Occipital lobe (tissue), 2 donors: ENCODE measurements around the gene FBLN2. TPM values are rescaled to one million over a fixed set of nuclear protein-coding genes. Genes with fewer than 3 reads are reported as not detected.

Experiments
- DNase-seq: peaks from one replicate; lab custom pipeline; 2025; lab: John Stamatoyannopoulos, UW
- total RNA-seq: library from RNA; depleted of rRNA; stranded (reverse); fragments of >200 nt; gene quantifications from one replicate; pipeline ENCODE4 v1.2.3, GENCODE V29; 2014

Gene FBLN2
- total RNA-seq, 1 donor from 2014 or later: 9.4 TPM

- DNase-seq: no peak
These were observed 16.9 kb downstream of the FBLN2 start for GRCh38 chr3:13565581-13566452.

GRCh38 chr3:13566453-13566748 lies 17.5 kb downstream of the FBLN2 start:
- no peak for DNase-seq

- DNase-seq: no peak
These were observed 17.9 kb downstream of the FBLN2 start for GRCh38 chr3:13566769-13567310.

DNA sequence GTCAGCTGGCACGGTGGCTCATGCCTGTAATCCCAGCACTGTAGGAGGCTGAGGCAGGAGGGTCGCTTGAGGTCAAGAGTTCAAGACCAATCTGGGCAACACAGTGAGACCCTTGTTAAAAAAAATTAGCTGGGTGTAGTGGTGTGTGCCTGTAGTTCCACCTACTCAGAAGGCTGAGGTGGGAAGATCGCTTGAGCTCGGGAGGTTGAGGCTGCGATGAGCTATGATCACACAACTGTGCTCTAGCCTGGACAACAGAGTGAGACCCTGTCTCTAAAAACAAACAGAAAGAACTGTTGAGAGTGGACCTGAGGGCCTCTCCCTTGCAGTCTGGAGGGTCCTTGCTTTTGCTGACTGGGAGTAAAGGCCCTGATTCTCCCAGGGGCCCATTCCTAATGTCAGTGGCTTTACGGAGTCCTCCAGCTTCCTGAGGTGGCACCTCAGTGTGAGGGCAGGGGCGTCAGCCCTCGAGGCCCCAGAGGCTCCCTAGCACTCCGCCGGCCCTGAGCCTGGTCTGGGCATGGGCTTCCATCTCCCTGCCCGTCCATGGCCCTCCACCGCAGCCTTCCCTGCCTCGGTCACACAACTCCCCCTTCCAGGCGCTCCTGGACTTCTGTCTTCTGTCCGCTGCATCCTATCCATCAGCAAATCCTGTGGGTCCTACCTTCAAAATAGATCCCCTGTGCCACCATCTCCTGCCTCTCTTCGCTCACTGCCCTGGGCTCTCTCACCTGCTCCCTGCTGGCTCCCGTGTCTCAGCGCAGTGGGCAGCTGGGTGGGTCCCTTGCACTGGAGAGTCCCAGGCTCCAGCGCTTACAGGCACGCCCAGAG lies 19.0 kb downstream of the FBLN2 start:
- DNase-seq: no peak

GRCh38 chr3:13568515-13569028 lies 19.6 kb downstream of the FBLN2 start:
- DNase-seq: no peak

GRCh38 chr3:13569201-13569600 lies 20.3 kb downstream of the FBLN2 start:
- DNase-seq: no peak

DNA sequence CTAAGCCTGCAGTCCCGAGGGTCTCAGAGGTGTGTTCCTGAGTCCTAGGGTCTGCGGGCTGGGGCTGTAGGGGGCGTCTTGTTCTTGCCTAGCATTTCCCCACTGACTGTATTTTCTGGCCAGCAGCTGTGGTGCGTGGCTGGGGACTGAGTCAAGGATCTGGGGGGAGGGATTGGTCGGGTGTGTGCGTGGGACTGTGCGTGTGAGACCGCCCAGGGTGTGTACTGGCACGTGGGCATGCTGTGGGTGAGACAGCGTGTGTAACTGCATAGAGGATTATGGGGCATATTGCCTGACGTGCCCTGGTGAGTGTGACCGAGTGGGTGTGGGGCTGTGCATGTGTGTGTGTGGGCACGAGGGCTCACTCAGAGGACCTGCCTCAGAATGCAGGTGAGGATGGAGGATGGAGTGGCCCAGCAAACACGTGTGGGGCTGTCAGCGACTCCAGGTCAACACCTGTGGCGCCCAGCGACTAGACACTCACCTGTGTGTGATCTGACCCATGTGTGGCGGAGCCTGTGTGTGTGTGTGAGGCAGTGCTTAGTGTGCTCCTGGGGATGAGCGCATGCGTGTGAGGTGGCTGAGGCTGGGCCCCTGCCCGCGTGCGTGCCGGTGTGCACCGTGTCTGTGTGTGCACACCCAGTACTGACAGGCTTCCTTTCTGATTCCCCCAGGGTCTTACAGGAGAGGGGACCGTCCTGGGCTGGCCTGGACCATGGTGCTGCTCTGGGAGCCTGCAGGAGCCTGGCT lies 20.9 kb downstream of the FBLN2 start:
- DNase-seq: no peak

DNA sequence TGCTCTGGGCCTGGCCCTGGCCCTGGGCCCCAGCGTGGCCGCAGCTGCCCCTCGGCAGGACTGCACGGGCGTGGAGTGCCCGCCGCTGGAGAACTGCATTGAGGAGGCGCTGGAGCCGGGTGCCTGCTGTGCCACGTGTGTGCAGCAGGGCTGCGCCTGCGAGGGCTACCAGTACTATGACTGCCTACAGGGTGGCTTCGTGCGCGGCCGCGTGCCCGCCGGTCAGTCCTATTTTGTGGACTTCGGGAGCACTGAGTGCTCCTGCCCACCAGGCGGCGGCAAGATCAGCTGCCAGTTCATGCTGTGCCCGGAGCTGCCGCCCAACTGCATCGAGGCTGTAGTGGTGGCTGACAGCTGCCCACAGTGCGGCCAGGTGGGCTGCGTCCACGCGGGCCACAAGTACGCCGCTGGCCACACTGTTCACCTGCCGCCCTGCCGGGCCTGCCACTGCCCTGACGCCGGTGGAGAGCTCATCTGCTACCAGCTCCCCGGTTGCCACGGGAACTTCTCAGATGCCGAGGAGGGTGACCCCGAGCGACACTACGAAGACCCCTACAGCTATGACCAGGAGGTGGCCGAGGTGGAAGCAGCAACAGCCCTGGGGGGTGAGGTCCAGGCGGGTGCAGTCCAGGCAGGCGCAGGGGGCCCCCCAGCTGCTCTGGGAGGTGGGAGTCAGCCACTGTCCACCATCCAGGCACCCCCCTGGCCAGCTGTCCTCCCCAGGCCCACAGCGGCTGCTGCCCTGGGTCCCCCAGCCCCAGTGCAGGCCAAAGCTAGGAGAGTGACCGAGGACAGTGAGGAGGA lies 21.7 kb downstream of the FBLN2 start:
- no peak for DNase-seq

DNA sequence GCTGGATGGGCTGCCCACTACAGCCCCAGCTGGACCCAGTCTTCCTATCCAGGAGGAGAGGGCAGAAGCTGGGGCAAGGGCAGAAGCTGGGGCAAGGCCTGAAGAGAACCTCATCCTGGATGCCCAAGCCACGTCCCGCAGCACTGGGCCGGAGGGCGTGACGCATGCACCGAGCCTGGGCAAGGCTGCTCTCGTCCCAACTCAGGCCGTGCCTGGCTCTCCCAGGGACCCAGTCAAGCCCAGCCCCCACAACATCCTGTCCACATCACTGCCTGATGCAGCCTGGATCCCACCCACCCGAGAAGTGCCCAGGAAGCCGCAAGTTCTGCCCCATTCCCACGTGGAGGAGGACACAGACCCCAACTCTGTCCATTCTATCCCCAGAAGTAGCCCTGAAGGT lies 22.3 kb downstream of the FBLN2 start:
- DNase-seq: no peak

GRCh38 chr3:13571831-13572750 lies 23.2 kb downstream of the FBLN2 start:
- DNase-seq: no peak

DNA sequence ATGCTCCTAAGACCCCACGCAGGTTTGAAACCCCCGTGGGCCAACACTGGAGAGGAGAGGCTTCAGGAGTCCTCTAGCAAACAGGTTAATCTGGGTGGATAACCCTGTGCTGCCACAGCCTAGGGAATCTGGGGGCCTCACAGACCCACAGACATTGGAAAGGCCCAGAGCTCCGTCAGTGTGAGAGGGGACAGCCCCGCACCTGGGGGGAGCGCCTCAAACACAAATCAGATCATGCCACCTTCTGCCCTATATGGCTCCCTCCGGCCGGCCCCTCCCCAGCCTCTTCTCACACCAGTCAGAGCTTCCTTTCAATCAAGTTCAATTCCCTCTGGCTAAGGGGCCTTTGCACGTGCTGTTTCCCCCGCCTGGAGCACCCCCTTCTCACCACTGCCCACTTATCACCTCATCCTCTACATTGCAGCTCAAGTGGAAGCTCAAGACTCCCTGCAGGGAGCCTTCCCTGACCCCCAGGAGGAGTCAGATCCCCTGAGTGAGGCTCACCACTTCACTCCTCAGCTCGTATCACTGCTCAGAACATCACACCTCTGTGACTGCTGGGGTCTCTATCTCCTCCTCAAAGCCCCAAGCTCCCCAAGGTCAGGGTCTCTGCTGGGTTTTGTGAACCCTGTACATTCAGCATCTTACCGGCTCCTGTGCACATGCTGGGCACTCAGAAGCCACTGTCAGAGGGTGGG lies 24.1 kb downstream of the FBLN2 start:
- DNase-seq: no peak

GRCh38 chr3:13574083-13574797 lies 25.3 kb downstream of the FBLN2 start:
- DNase-seq: no peak

- DNase-seq: no peak
These were observed 26.0 kb downstream of the FBLN2 start for GRCh38 chr3:13574798-13575451.

- no peak for DNase-seq
These were observed 26.6 kb downstream of the FBLN2 start for GRCh38 chr3:13575459-13576061.

DNA sequence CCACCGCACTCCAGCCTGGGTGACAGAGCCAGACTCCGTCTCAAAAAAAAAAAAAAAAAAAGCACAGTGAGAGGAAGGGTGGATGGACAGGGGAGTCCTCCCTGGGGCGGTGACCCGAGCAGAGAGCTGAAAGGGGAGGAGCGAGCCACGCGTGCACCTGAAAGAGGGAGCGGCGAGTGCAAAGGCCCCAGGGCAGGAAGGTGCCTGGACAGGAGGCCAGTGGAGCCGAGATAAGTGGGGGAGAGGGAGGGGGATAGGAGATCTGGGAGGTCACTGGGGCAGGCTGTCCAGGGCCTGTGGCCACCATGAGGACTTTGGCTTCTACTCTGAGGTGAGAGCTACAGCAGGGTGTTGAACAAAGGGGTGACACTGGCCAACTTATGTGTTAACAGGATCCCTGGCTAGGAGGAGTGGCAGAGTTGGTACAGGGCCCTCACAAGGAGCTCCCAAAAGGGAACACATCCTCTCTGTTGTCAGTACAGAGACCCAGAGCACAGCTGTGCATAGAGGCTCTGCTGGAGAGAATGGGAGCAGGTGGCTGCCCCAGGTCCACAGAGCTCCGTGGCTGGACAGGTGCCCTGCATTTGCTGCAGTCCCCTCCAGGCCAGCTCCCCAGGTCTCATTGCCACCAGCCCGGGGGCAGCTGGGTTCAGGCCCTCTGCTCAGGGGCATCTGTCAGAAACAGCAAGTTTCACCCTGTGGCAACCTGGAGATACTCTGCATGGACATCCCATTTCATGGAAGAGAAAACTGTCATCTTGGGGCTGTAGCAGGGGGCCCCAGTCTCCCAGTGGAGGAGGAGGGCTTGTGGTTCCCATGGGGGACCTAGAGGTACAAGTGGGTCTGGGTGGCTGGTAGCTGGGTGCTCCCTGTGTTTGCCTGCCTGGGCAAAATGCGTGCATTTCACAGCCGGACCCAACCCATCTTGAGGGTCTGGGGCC lies 28.5 kb downstream of the FBLN2 start:
- no peak for DNase-seq

- no peak for DNase-seq
These were observed 29.3 kb downstream of the FBLN2 start for GRCh38 chr3:13578251-13578650.
